ENCODE data around the gene TATDN3. TPM values are rescaled to one million over a fixed set of nuclear protein-coding genes. Genes with fewer than 3 reads are reported as not detected.
"Not testable (repeated sequence)": the region's sequence is repeated elsewhere in the genome, so short reads cannot be mapped to it uniquely, and the experiment has no call there.

TATDN3 gene
- total RNA-seq, 6 donors from 2014 or later = 7.5 to 14.9 (median 11.7) TPM

- peak overlapping the region; percentile 82 to 95 (median 88) for H3K27ac ChIP-seq
- peak overlapping the region; percentile 68 to 99 (median 96) for H3K4me3 ChIP-seq
- ATAC-seq (ENCODE audit: low FRiP score in 2 of 2) = peak; percentile 48 to 66
- TF ChIP-seq EP300 (IDR thresholded peaks at IDR 0.05) (no peak), POLR2A (IDR thresholded peaks at IDR 0.05) (no peak), POLR2AphosphoS5 (IDR thresholded peaks at IDR 0.05) (no peak), CTCF (IDR thresholded peaks at IDR 0.05) (no peak)
- H3K36me3 ChIP-seq = no peaks in the 10 kb centered on the region
- DNase-seq = peak; percentile 37 to 84
- no peaks in the 10 kb centered on the region for H3K9me3 ChIP-seq
- 9 to 59% methylated on average over 4 to 32 of the region's 54 CpGs for WGBS, 2 donors
- H3K27me3 ChIP-seq = no peaks in the 10 kb centered on the region
- peaks cover 13 to 39% (median 25%) of the 10 kb centered on the region in 4 donors for H3K4me1 ChIP-seq
These were observed 67.0 kb downstream of the TATDN3 start for GRCh38 chr1:212858461-212859265.

GRCh38 chr1:212860713-212861581 is 69.3 kb downstream of the TATDN3 start:
- Histone ChIP-seq H3K9me3 (no peaks in the 10 kb centered on the region), H3K4me3 (peak overlapping the region in 1 of 4 donors; percentile 8), H3K27me3 (no peaks in the 10 kb centered on the region), H3K27ac (no peak overlapping the region), H3K4me1 (peaks cover 13 to 39% (median 25%) of the 10 kb centered on the region in 4 donors), H3K36me3 (peaks cover 0 to 8% (median 0%) of the 10 kb centered on the region in 4 donors)
- WGBS, 2 donors = 76 to 91% methylated on average over 5 of the region's 5 CpGs
- ATAC-seq (ENCODE audit: low FRiP score in 2 of 2) (no peak), DNase-seq (no peak)
- TF ChIP-seq POLR2A (IDR thresholded peaks at IDR 0.05) (no peak), EP300 (IDR thresholded peaks at IDR 0.05) (no peak)

- DNase-seq = no peak
- no peaks in the 10 kb centered on the region for H3K9me3 ChIP-seq
- H3K36me3 ChIP-seq = peaks cover 0 to 8% (median 0%) of the 10 kb centered on the region in 4 donors
- WGBS, 2 donors = 68 to 81% methylated on average over 2 of the region's 2 CpGs
- no peak for ATAC-seq (ENCODE audit: low FRiP score in 2 of 2)
- peaks cover 13 to 35% (median 21%) of the 10 kb centered on the region in 4 donors for H3K4me1 ChIP-seq
- no peak for TF ChIP-seq CTCF (IDR thresholded peaks at IDR 0.05)
- TF ChIP-seq POLR2A (IDR thresholded peaks at IDR 0.05) = no peak
- no peak for TF ChIP-seq EP300 (IDR thresholded peaks at IDR 0.05)
- no peak for TF ChIP-seq POLR2AphosphoS5 (IDR thresholded peaks at IDR 0.05)
- no peaks in the 10 kb centered on the region for H3K27me3 ChIP-seq
- H3K27ac ChIP-seq = no peak overlapping the region
- H3K4me3 ChIP-seq = no peak overlapping the region
These were observed 70.5 kb downstream of the TATDN3 start for GRCh38 chr1:212862111-212862690.

GRCh38 chr1:212863345-212863744 is 71.7 kb downstream of the TATDN3 start:
- DNase-seq; H3K27ac ChIP-seq; H3K27me3 ChIP-seq; H3K9me3 ChIP-seq; H3K4me3 ChIP-seq; ATAC-seq (ENCODE audit: low FRiP score in 2 of 2): not testable (repeated sequence)
- Histone ChIP-seq H3K36me3 (peaks cover 0 to 10% (median 0%) of the 10 kb centered on the region in 4 donors), H3K4me1 (peaks cover 13 to 32% (median 20%) of the 10 kb centered on the region in 4 donors)
- 83 to 93% methylated on average over 10 of the region's 10 CpGs for WGBS, 2 donors

GRCh38 chr1:212864201-212864600 is 72.5 kb downstream of the TATDN3 start:
- ATAC-seq (ENCODE audit: low FRiP score in 2 of 2) (no peak), DNase-seq (no peak)
- no peaks in the 10 kb centered on the region for H3K9me3 ChIP-seq
- H3K27ac ChIP-seq = no peak overlapping the region
- H3K4me1 ChIP-seq = peaks cover 8 to 26% (median 14%) of the 10 kb centered on the region in 4 donors
- TF ChIP-seq POLR2AphosphoS5 (IDR thresholded peaks at IDR 0.05) = no peak
- TF ChIP-seq EP300 (IDR thresholded peaks at IDR 0.05) = no peak
- TF ChIP-seq POLR2A (IDR thresholded peaks at IDR 0.05) = no peak
- TF ChIP-seq CTCF (IDR thresholded peaks at IDR 0.05) = no peak
- no peak overlapping the region for H3K4me3 ChIP-seq
- H3K27me3 ChIP-seq = no peaks in the 10 kb centered on the region
- 77 to 85% methylated on average over 4 of the region's 4 CpGs for whole genome bisulfite sequencing, 2 donors
- H3K36me3 ChIP-seq = peaks cover 0 to 10% (median 0%) of the 10 kb centered on the region in 4 donors

Small RNA genes lying within 50 kb of the gene (small RNA-seq; reads per million reads assigned to genes)
- 0 reads per million in 4 donors for gene AC104333.1
- gene AC104333.2 = 0 reads per million in 4 donors

Other genes with a start within 250 kb of the TATDN3 start
- 10 to 100 TPM in 5 of 6 donors, 1 to 10 TPM in 1; 7.3 to 69.3 (median 21.2) TPM for gene ATF3, start 183.1 kb upstream of the TATDN3 start, total RNA-seq
- 10 to 100 TPM in 2 of 6 donors, 1 to 10 TPM in 4; 2.6 to 14.1 (median 9.4) TPM for gene BATF3, start 92.1 kb upstream of the TATDN3 start, total RNA-seq
- 10 to 100 TPM; 26.5 to 44.5 (median 34.1) TPM for gene NSL1, start 117 bp upstream of the TATDN3 start, total RNA-seq
- gene SPATA45, start 55.8 kb downstream of the TATDN3 start, total RNA-seq = 1 to 10 TPM in 1 of 6 donors, not detected in 5; 2.7 TPM
- 1 to 10 TPM; 5.2 to 9.4 (median 8.3) TPM for gene FLVCR1, start 66.4 kb downstream of the TATDN3 start, total RNA-seq
- gene VASH2, start 158.6 kb downstream of the TATDN3 start, total RNA-seq = 1 to 10 TPM in 4 of 6 donors, under 1 TPM in 2; 0.30 to 3.1 (median 1.4) TPM
- gene ANGEL2, start 224.0 kb downstream of the TATDN3 start, total RNA-seq = 10 to 100 TPM; 29.4 to 68.7 (median 35.6) TPM